AG10803 (cell line): ENCODE measurements around the gene TIMM50.

Source experiments
- DNase-seq: peaks from one replicate; pipeline ENCODE4 v3.0.0; 2010; ENCODE audit warnings: low read depth
- H3K4me3 ChIP-seq: 2 replicates; pipeline ENCODE4 v1.5.1; 2011; ENCODE audit warnings: mild to moderate bottlenecking, low read length, control low read depth
- TF ChIP-seq, protein P1 (sequence below): conservative IDR thresholded peaks from 2 replicates; pipeline ENCODE4 v1.5.1; 2011; ENCODE audit warnings: mild to moderate bottlenecking, low read length, control low read depth, inconsistent platforms

The TIMM50 gene

GRCh38 chr19:39480337-39481228 lies at the start of gene TIMM50:
TIMM50 (plus strand) TSS chr19:39480838; CDS start chr19:39480854, 16 bp downstream.
- TF ChIP-seq, protein P1, sequence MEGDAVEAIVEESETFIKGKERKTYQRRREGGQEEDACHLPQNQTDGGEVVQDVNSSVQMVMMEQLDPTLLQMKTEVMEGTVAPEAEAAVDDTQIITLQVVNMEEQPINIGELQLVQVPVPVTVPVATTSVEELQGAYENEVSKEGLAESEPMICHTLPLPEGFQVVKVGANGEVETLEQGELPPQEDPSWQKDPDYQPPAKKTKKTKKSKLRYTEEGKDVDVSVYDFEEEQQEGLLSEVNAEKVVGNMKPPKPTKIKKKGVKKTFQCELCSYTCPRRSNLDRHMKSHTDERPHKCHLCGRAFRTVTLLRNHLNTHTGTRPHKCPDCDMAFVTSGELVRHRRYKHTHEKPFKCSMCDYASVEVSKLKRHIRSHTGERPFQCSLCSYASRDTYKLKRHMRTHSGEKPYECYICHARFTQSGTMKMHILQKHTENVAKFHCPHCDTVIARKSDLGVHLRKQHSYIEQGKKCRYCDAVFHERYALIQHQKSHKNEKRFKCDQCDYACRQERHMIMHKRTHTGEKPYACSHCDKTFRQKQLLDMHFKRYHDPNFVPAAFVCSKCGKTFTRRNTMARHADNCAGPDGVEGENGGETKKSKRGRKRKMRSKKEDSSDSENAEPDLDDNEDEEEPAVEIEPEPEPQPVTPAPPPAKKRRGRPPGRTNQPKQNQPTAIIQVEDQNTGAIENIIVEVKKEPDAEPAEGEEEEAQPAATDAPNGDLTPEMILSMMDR, result no peak

GRCh38 chr19:39432677-39433025 lies 48.0 kb upstream of the TIMM50 start:
- TF ChIP-seq, protein P1, result no peak
- no peak for DNase-seq
- no peak overlapping the region for H3K4me3 ChIP-seq

More at GRCh38 chr19:39480337-39481228, at the start of gene TIMM50:
- DNase-seq, result peak; percentile 89
- peak within 1 kb of the TSS; percentile 99 for H3K4me3 ChIP-seq

GRCh38 chr19:39433480-39434079 lies 47.1 kb upstream of the TIMM50 start:
- H3K4me3 ChIP-seq, result no peak overlapping the region
- TF ChIP-seq, protein P1, result no peak
- no peak for DNase-seq

GRCh38 chr19:39434123-39435076 lies 46.2 kb upstream of the TIMM50 start:
- TF ChIP-seq, protein P1, result no peak
- DNase-seq, result peak; percentile 16
- peak overlapping the region; percentile 99 for H3K4me3 ChIP-seq

DNA sequence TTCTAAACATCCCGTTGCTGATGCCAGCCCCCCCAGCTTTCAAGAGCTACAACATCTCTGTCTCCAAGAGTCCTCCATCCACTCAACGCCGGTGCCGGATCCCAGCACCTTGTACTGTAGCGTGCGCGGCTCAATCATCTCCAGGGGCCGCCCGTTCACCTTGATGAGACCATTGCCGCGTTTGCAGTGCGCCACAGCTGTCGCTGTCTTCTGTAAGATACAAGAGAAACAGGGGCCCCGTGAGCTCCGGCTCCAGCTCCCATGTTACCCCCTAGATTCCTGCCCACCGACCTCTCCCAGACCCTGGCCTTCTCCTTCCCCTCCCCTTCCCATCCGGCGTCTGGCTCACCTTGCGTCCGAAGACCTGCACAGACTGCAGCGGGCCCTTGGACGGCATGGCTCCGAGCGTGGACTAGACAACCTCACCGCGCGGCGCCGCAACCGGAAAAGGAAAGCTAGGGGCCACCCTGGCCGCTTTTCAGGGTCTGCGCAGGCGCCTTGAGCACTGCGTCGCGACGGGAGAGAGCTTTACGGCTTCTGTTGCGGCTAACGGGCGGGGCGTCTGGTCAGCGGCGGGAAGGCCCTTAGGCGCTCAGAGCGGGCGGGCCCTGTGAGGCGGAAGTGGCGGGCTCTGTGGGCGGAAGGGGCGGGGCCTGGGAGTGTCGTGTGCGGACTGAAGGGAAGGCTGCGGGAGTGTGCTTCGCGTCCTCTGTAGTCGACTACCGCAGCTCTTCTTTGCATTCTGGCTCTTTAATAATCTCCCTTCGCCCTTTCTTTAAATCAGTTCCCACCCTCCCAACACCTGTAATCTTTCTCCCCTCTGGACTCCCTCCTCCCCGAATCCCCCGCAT lies 44.9 kb upstream of the TIMM50 start, which contains the start of gene RPS16:
TSS of gene RPS16 (minus strand) at position 451 of the 851 bp plus-strand sequence. CDS start at position 397, 54 bp downstream.
- peak; percentile 97 for DNase-seq
- TF ChIP-seq, protein P1, result no peak
- H3K4me3 ChIP-seq, result peak within 1 kb of the TSS; percentile 99

- peak overlapping the region; percentile 69 for H3K4me3 ChIP-seq
- TF ChIP-seq, protein P1, result no peak
- DNase-seq, result no peak
Observed at GRCh38 chr19:39436350-39436716, 44.3 kb upstream of the TIMM50 start.
